H1 (cell line): ENCODE results near the gene TRNP1. TPM values are rescaled to one million over a fixed set of nuclear protein-coding genes. Genes with fewer than 3 reads are reported as not detected.

Experiments used
- CTCF ChIA-PET: fragments of 300-600 bp; sonication (Branson Sonifier 250); formaldehyde crosslinking; loops from one replicate; lab custom pipeline; 2021; ENCODE audit not compliant: partially characterized antibody; lab: Charles Lee
- POLR2A ChIA-PET: fragments of 300-600 bp; sonication (Branson Sonifier 250); formaldehyde crosslinking; loops from one replicate; lab custom pipeline; 2021; ENCODE audit warnings: inconsistent platforms; ENCODE audit not compliant: partially characterized antibody; lab: Charles Lee
- DNase-seq, 2 experiments: peaks; one replicate each; pipeline versions ENCODE4 v3.0.0 to v3.0.0-alpha.2; 2010 to 2022; ENCODE audit warnings: low spot score in 2 of 2, low read depth in 1 of 2, mixed read lengths in 1 of 2
- FAIRE-seq: peaks from 2 replicates; lab custom pipeline; 2011; peaks lifted over from hg19 to GRCh38; lab: Jason Lieb, UNC
- H2AFZ ChIP-seq: 2 replicates; pipeline ENCODE4 v1.8.1; 2012; ENCODE audit warnings: low read length, inconsistent platforms
- H2AK5ac ChIP-seq: 2 replicates; pipeline ENCODE4 v1.6.1; 2013; ENCODE audit warnings: low read depth, low read length
- H2BK120ac ChIP-seq: replicated peaks from 2 replicates; pipeline ENCODE3; 2013; ENCODE audit warnings: low read depth, low read length, inconsistent platforms
- H2BK12ac ChIP-seq: 2 replicates; pipeline ENCODE4 v1.6.1; 2013; ENCODE audit warnings: low read depth, low read length
- H2BK15ac ChIP-seq: 2 replicates; pipeline ENCODE4 v1.6.1; 2013; ENCODE audit warnings: low read length
- H2BK20ac ChIP-seq: 2 replicates; pipeline ENCODE4 v1.6.1; 2013; ENCODE audit warnings: low read length
- H2BK5ac ChIP-seq: 2 replicates; pipeline ENCODE4 v1.6.1; 2013; ENCODE audit warnings: low read depth, low read length
- H3K14ac ChIP-seq: 2 replicates; pipeline ENCODE4 v1.6.1; 2013; ENCODE audit warnings: inconsistent platforms; ENCODE audit not compliant: insufficient read length
- H3K18ac ChIP-seq: 2 replicates; pipeline ENCODE4 v1.6.1; 2013; ENCODE audit warnings: low read length; ENCODE audit errors: extremely low read depth
- H3K23ac ChIP-seq: 2 replicates; pipeline ENCODE4 v1.6.1; 2013; ENCODE audit warnings: inconsistent platforms; ENCODE audit not compliant: insufficient read length
- H3K23me2 ChIP-seq: 2 replicates; pipeline ENCODE4 v1.6.1; 2013; ENCODE audit warnings: low read depth, low read length
- H3K27ac ChIP-seq: 2 replicates; pipeline ENCODE4 v1.6.1; 2011; ENCODE audit warnings: low read depth, low read length, inconsistent platforms
- H3K27me3 ChIP-seq, 4 experiments: replicated peaks in 1 of 4; 1 replicate in 1 of 4; 2 replicates in 3 of 4; pipeline versions ENCODE4 v1.6.1 to v1.8.1; 2011 to 2013; ENCODE audit warnings: low read length in 3 of 4, mild to moderate bottlenecking in 3 of 4, inconsistent platforms in 2 of 4, mixed read lengths in 2 of 4, moderate library complexity in 1 of 4; ENCODE audit not compliant: control insufficient read depth in 3 of 4, insufficient read depth in 3 of 4; ENCODE audit errors: extremely low read depth in 1 of 4
- H3K36me3 ChIP-seq, 4 experiments: 2 replicates each; pipeline versions ENCODE4 v1.6.1 to v1.8.1; 2011 to 2013; ENCODE audit warnings: mild to moderate bottlenecking in 4 of 4, low read length in 3 of 4, moderate library complexity in 2 of 4, control low read depth in 1 of 4, inconsistent platforms in 1 of 4; ENCODE audit not compliant: insufficient read depth in 4 of 4, control insufficient read depth in 2 of 4
- H3K4ac ChIP-seq: replicated peaks from 2 replicates; pipeline ENCODE3; 2013; ENCODE audit warnings: low read length, low read depth, mixed read lengths, inconsistent platforms; ENCODE audit not compliant: insufficient read length
- H3K4me1 ChIP-seq, 4 experiments: replicated peaks in 1 of 4; 1 replicate in 1 of 4; 2 replicates in 3 of 4; pipeline versions ENCODE4 v1.6.1 to v1.8.1; 2011 to 2013; ENCODE audit warnings: low read length in 3 of 4, inconsistent platforms in 2 of 4, mixed read lengths in 1 of 4; ENCODE audit not compliant: insufficient read depth in 4 of 4, control insufficient read depth in 3 of 4
- H3K4me2 ChIP-seq, 2 experiments: 2 replicates each; pipeline versions ENCODE4 v1.6.1 to v1.8.1; 2011 to 2013; ENCODE audit warnings: low read depth in 2 of 2, low read length in 2 of 2, control low read depth in 1 of 2, inconsistent platforms in 1 of 2, mild to moderate bottlenecking in 1 of 2; ENCODE audit not compliant: insufficient read depth in 1 of 2
- H3K4me3 ChIP-seq, 4 experiments: fragments of 200-600, 300-600 bp in 1 of 4; sonication (generic), shearing (Covaris generic), sonication (Bioruptor Twin) in 1 of 4; 2 replicates each; pipeline versions ENCODE4 v1.5.1 to v1.8.1; 2011 to 2016; ENCODE audit warnings: low read length in 4 of 4, low read depth in 3 of 4, control low read depth in 2 of 4, inconsistent platforms in 2 of 4, mild to moderate bottlenecking in 2 of 4, mixed read lengths in 1 of 4, moderate library complexity in 1 of 4; ENCODE audit not compliant: insufficient read depth in 2 of 4; ENCODE audit errors: extremely low read depth in 1 of 4
- H3K56ac ChIP-seq: replicated peaks from 2 replicates; pipeline ENCODE3; 2013; ENCODE audit warnings: low read depth, mild to moderate bottlenecking, mixed read lengths, low read length, inconsistent platforms; ENCODE audit not compliant: insufficient read length
- H3K79me1 ChIP-seq: 2 replicates; pipeline ENCODE4 v1.6.1; 2013; ENCODE audit warnings: low read depth, low read length, control low read depth
- H3K79me2 ChIP-seq, 2 experiments: 2 replicates each; pipeline versions ENCODE4 v1.6.1 to v1.8.1; 2012 to 2013; ENCODE audit warnings: low read length in 2 of 2, mild to moderate bottlenecking in 2 of 2, inconsistent platforms in 1 of 2; ENCODE audit not compliant: insufficient read depth in 2 of 2, control insufficient read depth in 1 of 2
- H3K9ac ChIP-seq, 4 experiments: replicated peaks in 1 of 4; 1 replicate in 1 of 4; 2 replicates in 3 of 4; pipeline versions ENCODE4 v1.6.1 to v1.8.1; 2011 to 2013; ENCODE audit warnings: low read depth in 3 of 4, low read length in 3 of 4, control low read depth in 2 of 4, mild to moderate bottlenecking in 2 of 4, moderate library complexity in 2 of 4, inconsistent platforms in 1 of 4; ENCODE audit errors: extremely low read depth in 1 of 4
- H3K9me3 ChIP-seq, 2 experiments: 2 replicates each; pipeline versions ENCODE4 v1.6.1 to v1.8.1; 2012 to 2013; ENCODE audit warnings: mild to moderate bottlenecking in 2 of 2, moderate library complexity in 2 of 2, control low read depth in 1 of 2, inconsistent platforms in 1 of 2, low read depth in 1 of 2, low read length in 1 of 2, mixed read lengths in 1 of 2; ENCODE audit not compliant: insufficient read depth in 2 of 2
- H4K20me1 ChIP-seq, 2 experiments: replicated peaks in 1 of 2; 2 replicates each; pipeline versions ENCODE3 to v1.8.1; 2011 to 2013; ENCODE audit warnings: inconsistent platforms in 2 of 2, low read length in 2 of 2, mild to moderate bottlenecking in 1 of 2; ENCODE audit not compliant: insufficient read depth in 2 of 2, control insufficient read depth in 1 of 2
- H4K5ac ChIP-seq: 2 replicates; pipeline ENCODE4 v1.6.1; 2013; ENCODE audit warnings: low read length, low read depth, mixed read lengths, inconsistent platforms; ENCODE audit not compliant: insufficient read length
- H4K8ac ChIP-seq: 2 replicates; pipeline ENCODE4 v1.8.0; 2013; ENCODE audit warnings: mild to moderate bottlenecking, moderate library complexity, low read length, inconsistent platforms; ENCODE audit not compliant: insufficient read depth; ENCODE audit errors: extremely low read depth
- H4K91ac ChIP-seq: replicated peaks from 2 replicates; pipeline ENCODE3; 2013; ENCODE audit warnings: low read length, mixed read lengths, inconsistent platforms; ENCODE audit not compliant: insufficient read length
- ATF2 ChIP-seq: IDR thresholded peaks from 2 replicates; pipeline ENCODE4 v1.6.1; 2012; ENCODE audit warnings: low read length, inconsistent platforms
- BRCA1 ChIP-seq: IDR thresholded peaks from 2 replicates; pipeline ENCODE4 v1.6.1; 2012; ENCODE audit warnings: low read depth, low read length, improper control_type of control experiment
- CHD2 ChIP-seq: IDR thresholded peaks from 2 replicates; pipeline ENCODE4 v1.6.1; 2012; ENCODE audit warnings: low read length, improper control_type of control experiment
- CREB1 ChIP-seq: IDR thresholded peaks from 2 replicates; pipeline ENCODE4 v1.6.1; 2012; ENCODE audit warnings: inconsistent platforms
- EZH2 ChIP-seq: fragments of 200-600 bp; sonication (generic); IDR thresholded peaks from 2 replicates; pipeline ENCODE4 v1.7.1; 2012; ENCODE audit warnings: low read depth, mild to moderate bottlenecking, moderate library complexity, low read length, inconsistent platforms; ENCODE audit not compliant: severe bottlenecking
- KDM5A ChIP-seq: fragments of 200-600 bp; IDR thresholded peaks from 2 replicates; pipeline ENCODE4 v1.7.1; 2012; ENCODE audit warnings: mild to moderate bottlenecking, low read length, inconsistent platforms, mixed read lengths
- POLR2A ChIP-seq, 2 experiments: IDR thresholded peaks; 1 replicate in 1 of 2; 2 replicates in 1 of 2; pipeline ENCODE4 v1.6.1; 2011; ENCODE audit warnings: low read depth in 2 of 2, low read length in 2 of 2, mild to moderate bottlenecking in 2 of 2; ENCODE audit errors: control extremely low read depth in 1 of 2
- POLR2AphosphoS5 ChIP-seq: IDR thresholded peaks from 2 replicates; pipeline ENCODE4 v1.6.1; 2011; ENCODE audit warnings: low read depth, low read length
- RXRA ChIP-seq: IDR thresholded peaks from 2 replicates; pipeline ENCODE4 v1.6.1; 2011; ENCODE audit warnings: low read depth, mild to moderate bottlenecking, low read length, moderate library complexity; ENCODE audit not compliant: insufficient read depth
- SIN3A ChIP-seq, 2 experiments: IDR thresholded peaks in 1 of 2; conservative IDR thresholded peaks in 1 of 2; 2 replicates each; pipeline ENCODE4 v1.6.1; 2011 to 2012; ENCODE audit warnings: low read length in 2 of 2, improper control_type of control experiment in 1 of 2, low read depth in 1 of 2, mild to moderate bottlenecking in 1 of 2
- SP1 ChIP-seq: IDR thresholded peaks from 2 replicates; pipeline ENCODE4 v1.6.1; 2011; ENCODE audit warnings: low read depth, low read length
- TAF1 ChIP-seq: IDR thresholded peaks from 2 replicates; pipeline ENCODE4 v1.6.1; 2011; ENCODE audit warnings: mild to moderate bottlenecking, low read depth, low read length
- YY1 ChIP-seq: IDR thresholded peaks from 2 replicates; pipeline ENCODE4 v1.6.1; 2011; ENCODE audit warnings: low read depth, mild to moderate bottlenecking, low read length
- ZNF274 ChIP-seq: IDR thresholded peaks from 2 replicates; pipeline ENCODE4 v1.7.0; 2012; ENCODE audit warnings: low read length, borderline replicate concordance; ENCODE audit errors: extremely low read depth
- WGBS, 2 experiments: shearing (Covaris generic) in 1 of 2; methylation state at CpG; one replicate each; pipeline versions ENCODE4 v1.1.6 to v1.1.7; 2013 to 2015; ENCODE audit warnings: low lambda C conversion rate in 2 of 2, mixed read lengths in 2 of 2, inconsistent platforms in 1 of 2, low coverage in 1 of 2, missing lambda C conversion rate in 1 of 2; ENCODE audit not compliant: insufficient replicate concordance in 2 of 2, insufficient coverage in 1 of 2, insufficient read length in 1 of 2; ENCODE audit errors: extremely low coverage in 1 of 2, missing lambda C conversion rate in 1 of 2; 5-methylcytosine and 5-hydroxymethylcytosine counted together
- polyA plus RNA-seq, 7 experiments: library from polyadenylated mRNA; depleted of rRNA in 3 of 7; stranded (reverse) in 5 of 7; unstranded in 2 of 7; fragments of >200 nt in 5 of 7; fragments of 200-250 nt in 2 of 7; gene quantifications; 1 replicate in 5 of 7; 2 replicates in 1 of 7; 4 replicates in 1 of 7; pipeline versions ENCODE4 v1.2.1 to v1.2.3, GENCODE V29; 2011 to 2013; ENCODE audit warnings: missing spikeins in 2 of 7, mixed read lengths in 2 of 7
- total RNA-seq: library from RNA; stranded (reverse); fragmentation: NEBNext Ultra II Directional; extraction: Animal tissue kit (Norgen Biotek cat#: 25700); gene quantifications from 2 replicates; pipeline ENCODE4 v1.2.1, GENCODE V29; 2021

Gene TRNP1
- total and polyA plus RNA-seq, 2 of the 8 experiments (the other 6 are each of a cell fraction or from before 2014, with no cell fraction given), result 51.7 to 102 TPM

- Histone ChIP-seq H4K8ac (no peak overlapping the region), H3K14ac (no peak overlapping the region), H3K9me3 (no peaks in the 10 kb centered on the region), H2BK12ac (no peak overlapping the region), H2BK20ac (no peak overlapping the region), H4K20me1 (no peaks in the 10 kb centered on the region), H3K56ac (no peak overlapping the region), H3K4ac (no peak overlapping the region), H3K27ac (no peak overlapping the region), H2AK5ac (no peak overlapping the region), H3K4me1 (no peaks in the 10 kb centered on the region), H3K79me1 (no peaks in the 10 kb centered on the region), H3K18ac (no peak overlapping the region), H3K9ac (no peak overlapping the region), H3K36me3 (no peaks in the 10 kb centered on the region), H3K23ac (no peak overlapping the region), H3K4me2 (no peak overlapping the region), H3K23me2 (no peaks in the 10 kb centered on the region), H3K4me3 (no peak overlapping the region), H2BK15ac (peak overlapping the region; percentile 81; the same call in 1 of the 2 replicates), H3K79me2 (no peaks in the 10 kb centered on the region), H2AFZ (no peak overlapping the region), H4K5ac (no peak overlapping the region), H2BK120ac (no peak overlapping the region), H3K27me3 (no peaks in the 10 kb centered on the region), H2BK5ac (no peak overlapping the region), H4K91ac (no peak overlapping the region)
- FAIRE-seq, result no peak
- no peak for TF ChIP-seq ZNF274
- no peak for TF ChIP-seq KDM5A
- TF ChIP-seq SP1, result no peak
- no peak for TF ChIP-seq YY1
- no peak for TF ChIP-seq CREB1
- TF ChIP-seq TAF1, result no peak
- TF ChIP-seq SIN3A (conservative IDR thresholded peaks at IDR 0.05 in 1 of 2, IDR thresholded peaks at IDR 0.05 in 1 of 2; ENCODE audit: low read depth in 1 of 2, low read length in 2 of 2), result no peak
- TF ChIP-seq CHD2, result no peak
- no peak for TF ChIP-seq EZH2
- TF ChIP-seq POLR2AphosphoS5, result no peak
- no peak for TF ChIP-seq ATF2
- no peak for TF ChIP-seq BRCA1
- TF ChIP-seq RXRA, result no peak
- no peak for TF ChIP-seq POLR2A (IDR thresholded peaks at IDR 0.05; ENCODE audit: control extremely low read depth in 1 of 2, low read depth in 2 of 2, low read length in 2 of 2)
- no peak for DNase-seq
- POLR2A ChIA-PET, result interaction anchor here (0.6 to 1.5 kb wide), 2 partner anchors 15 to 22 kb away, joined by 3 to 5 read pairs; partner anchors contain the start of gene TRNP1
- CTCF ChIA-PET, result interaction anchor here (2.6 kb wide), 1 partner anchor 12 kb away, joined by 8 read pairs; no protein-coding TSS in a partner anchor
- WGBS, 2 experiments, result 97% methylated on average over 2 of the region's 2 CpGs; no CpG with 5 or more reads in 1 of the 2 experiments
Measured at GRCh38 chr1:26978901-26979300, 14.6 kb upstream of the TRNP1 start.
